Panc1 (cell line): Measurements from ENCODE around the gene SRP54. TPM values are rescaled to one million over a fixed set of nuclear protein-coding genes. Genes with fewer than 3 reads are reported as not detected.

Experiments
- ATAC-seq: fragments of 200-7000 bp; cut with Tn5 transposase; 2 replicates; pipeline ENCODE4 v1.9.1; 2020; ENCODE audit warnings: mild to moderate bottlenecking, moderate library complexity
- BruUV-seq: library from RNA; stranded (reverse); fragments of 400-500 nt; replicated peaks from 2 replicates; lab custom pipeline; 2021; lab: Mats Ljungman, UMichigan
- CTCF ChIA-PET: fragments of 300-600 bp; sonication (Branson Sonifier 250); formaldehyde crosslinking; loops from one replicate; lab custom pipeline; 2022; ENCODE audit warnings: antibody characterized with exemption; lab: Charles Lee
- POLR2A ChIA-PET: fragments of 300-600 bp; sonication (Branson Sonifier 250); formaldehyde crosslinking; loops from one replicate; lab custom pipeline; 2022; ENCODE audit warnings: antibody characterized with exemption; lab: Charles Lee
- DNase-seq: peaks from one replicate; pipeline ENCODE4 v3.0.0-alpha.2; 2010; ENCODE audit warnings: low read depth, low spot score
- H3K27ac ChIP-seq: 2 replicates; pipeline ENCODE4 v1.5.1; 2011; ENCODE audit warnings: mild to moderate bottlenecking, low read length, inconsistent platforms
- H3K27me3 ChIP-seq: fragments of 200-500 bp; sonication (Bioruptor generic); 2 replicates; pipeline ENCODE4 v1.6.0; 2014; ENCODE audit warnings: low read length, inconsistent platforms; ENCODE audit not compliant: control insufficient read depth, insufficient read depth
- H3K36me3 ChIP-seq: fragments of 200-500 bp; sonication (Bioruptor generic); 2 replicates; pipeline ENCODE4 v1.5.1; 2014; ENCODE audit warnings: inconsistent platforms, mild to moderate bottlenecking, low read length, moderate library complexity; ENCODE audit not compliant: control insufficient read depth, insufficient read depth
- H3K4me1 ChIP-seq: 2 replicates; pipeline ENCODE4 v1.5.1; 2011; ENCODE audit warnings: inconsistent platforms, mild to moderate bottlenecking, low read length, moderate library complexity; ENCODE audit not compliant: control insufficient read depth, insufficient read depth
- H3K4me3 ChIP-seq, 2 experiments: 2 replicates each; pipeline ENCODE4 v1.5.1; 2011 to 2012; ENCODE audit warnings: low read depth in 2 of 2, low read length in 2 of 2, mild to moderate bottlenecking in 2 of 2, inconsistent platforms in 1 of 2, moderate library complexity in 1 of 2
- H3K9me3 ChIP-seq: fragments of 200-500 bp; sonication (Bioruptor generic); 2 replicates; pipeline ENCODE4 v1.5.1; 2014; ENCODE audit warnings: low read depth, mild to moderate bottlenecking, inconsistent platforms, low read length, moderate library complexity; ENCODE audit not compliant: control insufficient read depth, insufficient read depth
- POLR2AphosphoS5 ChIP-seq: IDR thresholded peaks from 2 replicates; pipeline ENCODE4 v1.6.1; 2012; ENCODE audit warnings: mild to moderate bottlenecking, low read depth, low read length, moderate library complexity
- SIN3A ChIP-seq: IDR thresholded peaks from 2 replicates; pipeline ENCODE4 v1.6.1; 2012; ENCODE audit warnings: low read depth, mild to moderate bottlenecking, low read length, moderate library complexity, borderline replicate concordance; ENCODE audit not compliant: insufficient read depth
- TCF7L2 ChIP-seq: IDR thresholded peaks from 2 replicates; pipeline ENCODE4 v1.6.1; 2011; ENCODE audit warnings: mild to moderate bottlenecking, low read depth, low read length, inconsistent platforms
- in situ Hi-C: cut with HindIII; loops from 2 replicates; pipeline ENCODE4 v1.10.0; 2016; ENCODE audit warnings: low sequenced_read_pairs, low pct_unique_long_range_greater_than_20kb
- intact Hi-C: fragments of 100-400 bp; cut with micrococcal nuclease; formaldehyde crosslinking; loops from one replicate; pipeline ENCODE4 v1.10.0; 2022; ENCODE audit not compliant: unreplicated experiment
- total RNA-seq: library from RNA; stranded (reverse); gene quantifications from one replicate; pipeline ENCODE4 v1.2.1, GENCODE V29; 2021; ENCODE audit not compliant: unreplicated experiment
- TF ChIP-seq, protein P1 (sequence below): fragments of 450-650 bp; IDR thresholded peaks from 2 replicates; pipeline ENCODE4 v1.5.1; 2017; ENCODE audit warnings: mild to moderate bottlenecking
- TF ChIP-seq, protein P2 (sequence below), 2 experiments: IDR thresholded peaks; 2 replicates each; pipeline ENCODE4 v1.6.1; 2011 to 2012; ENCODE audit warnings: low read depth in 2 of 2, control low read depth in 1 of 2, low read length in 1 of 2, mild to moderate bottlenecking in 1 of 2, moderate library complexity in 1 of 2; ENCODE audit not compliant: insufficient read depth in 1 of 2

SRP54 gene
- total RNA-seq, 1 experiment from 2014 or later: 53.2 TPM

GRCh38 chr14:35004839-35005238, 22.0 kb downstream of the SRP54 start:
- ATAC-seq (no peak), DNase-seq (no peak)
- peaks cover 7% of the 10 kb centered on the region; the same call in 1 of the 2 replicates for H3K36me3 ChIP-seq
- intact Hi-C loops (no loop called here), in situ Hi-C loops (no loop called here)
- no peak overlapping the region for H3K27ac ChIP-seq
- CTCF ChIA-PET: no interaction called here
- H3K27me3 ChIP-seq: no peaks in the 10 kb centered on the region
- no TSS peak for BruUV-seq
- H3K4me1 ChIP-seq: no peaks in the 10 kb centered on the region
- TF ChIP-seq SIN3A (no peak), TCF7L2 (no peak), POLR2AphosphoS5 (no peak)
- TF ChIP-seq, protein P1, sequence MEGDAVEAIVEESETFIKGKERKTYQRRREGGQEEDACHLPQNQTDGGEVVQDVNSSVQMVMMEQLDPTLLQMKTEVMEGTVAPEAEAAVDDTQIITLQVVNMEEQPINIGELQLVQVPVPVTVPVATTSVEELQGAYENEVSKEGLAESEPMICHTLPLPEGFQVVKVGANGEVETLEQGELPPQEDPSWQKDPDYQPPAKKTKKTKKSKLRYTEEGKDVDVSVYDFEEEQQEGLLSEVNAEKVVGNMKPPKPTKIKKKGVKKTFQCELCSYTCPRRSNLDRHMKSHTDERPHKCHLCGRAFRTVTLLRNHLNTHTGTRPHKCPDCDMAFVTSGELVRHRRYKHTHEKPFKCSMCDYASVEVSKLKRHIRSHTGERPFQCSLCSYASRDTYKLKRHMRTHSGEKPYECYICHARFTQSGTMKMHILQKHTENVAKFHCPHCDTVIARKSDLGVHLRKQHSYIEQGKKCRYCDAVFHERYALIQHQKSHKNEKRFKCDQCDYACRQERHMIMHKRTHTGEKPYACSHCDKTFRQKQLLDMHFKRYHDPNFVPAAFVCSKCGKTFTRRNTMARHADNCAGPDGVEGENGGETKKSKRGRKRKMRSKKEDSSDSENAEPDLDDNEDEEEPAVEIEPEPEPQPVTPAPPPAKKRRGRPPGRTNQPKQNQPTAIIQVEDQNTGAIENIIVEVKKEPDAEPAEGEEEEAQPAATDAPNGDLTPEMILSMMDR: no peak
- TF ChIP-seq, protein P2, sequence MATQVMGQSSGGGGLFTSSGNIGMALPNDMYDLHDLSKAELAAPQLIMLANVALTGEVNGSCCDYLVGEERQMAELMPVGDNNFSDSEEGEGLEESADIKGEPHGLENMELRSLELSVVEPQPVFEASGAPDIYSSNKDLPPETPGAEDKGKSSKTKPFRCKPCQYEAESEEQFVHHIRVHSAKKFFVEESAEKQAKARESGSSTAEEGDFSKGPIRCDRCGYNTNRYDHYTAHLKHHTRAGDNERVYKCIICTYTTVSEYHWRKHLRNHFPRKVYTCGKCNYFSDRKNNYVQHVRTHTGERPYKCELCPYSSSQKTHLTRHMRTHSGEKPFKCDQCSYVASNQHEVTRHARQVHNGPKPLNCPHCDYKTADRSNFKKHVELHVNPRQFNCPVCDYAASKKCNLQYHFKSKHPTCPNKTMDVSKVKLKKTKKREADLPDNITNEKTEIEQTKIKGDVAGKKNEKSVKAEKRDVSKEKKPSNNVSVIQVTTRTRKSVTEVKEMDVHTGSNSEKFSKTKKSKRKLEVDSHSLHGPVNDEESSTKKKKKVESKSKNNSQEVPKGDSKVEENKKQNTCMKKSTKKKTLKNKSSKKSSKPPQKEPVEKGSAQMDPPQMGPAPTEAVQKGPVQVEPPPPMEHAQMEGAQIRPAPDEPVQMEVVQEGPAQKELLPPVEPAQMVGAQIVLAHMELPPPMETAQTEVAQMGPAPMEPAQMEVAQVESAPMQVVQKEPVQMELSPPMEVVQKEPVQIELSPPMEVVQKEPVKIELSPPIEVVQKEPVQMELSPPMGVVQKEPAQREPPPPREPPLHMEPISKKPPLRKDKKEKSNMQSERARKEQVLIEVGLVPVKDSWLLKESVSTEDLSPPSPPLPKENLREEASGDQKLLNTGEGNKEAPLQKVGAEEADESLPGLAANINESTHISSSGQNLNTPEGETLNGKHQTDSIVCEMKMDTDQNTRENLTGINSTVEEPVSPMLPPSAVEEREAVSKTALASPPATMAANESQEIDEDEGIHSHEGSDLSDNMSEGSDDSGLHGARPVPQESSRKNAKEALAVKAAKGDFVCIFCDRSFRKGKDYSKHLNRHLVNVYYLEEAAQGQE (IDR thresholded peaks at IDR 0.05; ENCODE audit: insufficient read depth in 1 of 2, low read depth in 2 of 2, low read length in 1 of 2): no peak
- POLR2A ChIA-PET: interaction anchor here (0.6 kb wide), 1 partner anchor 305 kb away, joined by 7 read pairs; no protein-coding TSS in a partner anchor
- H3K9me3 ChIP-seq: no peaks in the 10 kb centered on the region
- no peak overlapping the region for H3K4me3 ChIP-seq

DNA sequence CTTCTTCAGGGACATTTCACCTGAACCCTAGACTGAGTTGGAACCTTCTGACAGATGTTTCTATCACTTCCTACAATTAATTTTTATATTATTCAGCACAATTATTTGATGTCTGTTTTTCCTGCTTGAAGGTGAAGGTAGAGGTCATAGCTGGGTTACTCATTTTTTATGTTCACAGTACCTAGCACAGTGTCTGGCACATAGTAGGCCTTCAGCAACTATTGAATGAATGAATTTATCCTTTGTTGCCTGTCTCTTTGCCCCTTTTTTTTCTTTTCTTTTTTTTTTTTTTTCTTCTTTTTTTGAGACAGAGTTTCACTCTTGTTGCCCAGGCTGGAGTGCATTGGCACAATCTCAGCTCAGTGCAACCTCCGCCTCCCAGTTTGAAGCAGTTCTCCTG, 33.8 kb downstream of the SRP54 start:
- in situ Hi-C loops (no loop called here), intact Hi-C loops (no loop called here)
- no peak for TF ChIP-seq POLR2AphosphoS5
- TF ChIP-seq, protein P1: no peak
- no peak for TF ChIP-seq TCF7L2
- no peak for TF ChIP-seq SIN3A
- Histone ChIP-seq H3K36me3 (peaks cover 25% of the 10 kb centered on the region), H3K4me3 (no peak overlapping the region), H3K4me1 (no peaks in the 10 kb centered on the region), H3K9me3 (no peaks in the 10 kb centered on the region), H3K27ac (no peak overlapping the region), H3K27me3 (no peaks in the 10 kb centered on the region)
- ATAC-seq (no peak), DNase-seq (no peak)
- CTCF ChIA-PET: interaction anchor here (0.5 kb wide), 1 partner anchor 94 kb away, joined by 3 read pairs; no protein-coding TSS in a partner anchor
- POLR2A ChIA-PET: interaction anchor here (0.6 kb wide), 2 partner anchors 14 to 27 kb away, joined by 6 to 16 read pairs; no protein-coding TSS in a partner anchor
- BruUV-seq: no TSS peak
